ENCODE results near the gene NEIL3. TPM values are rescaled to one million over a fixed set of nuclear protein-coding genes. Genes with fewer than 3 reads are reported as not detected.
"Not testable (repeated sequence)": the region's sequence is repeated elsewhere in the genome, so short reads cannot be mapped to it uniquely, and the experiment has no call there.

The NEIL3 gene
- total RNA-seq, 1 experiment from 2014 or later, result 18.1 TPM

DNA sequence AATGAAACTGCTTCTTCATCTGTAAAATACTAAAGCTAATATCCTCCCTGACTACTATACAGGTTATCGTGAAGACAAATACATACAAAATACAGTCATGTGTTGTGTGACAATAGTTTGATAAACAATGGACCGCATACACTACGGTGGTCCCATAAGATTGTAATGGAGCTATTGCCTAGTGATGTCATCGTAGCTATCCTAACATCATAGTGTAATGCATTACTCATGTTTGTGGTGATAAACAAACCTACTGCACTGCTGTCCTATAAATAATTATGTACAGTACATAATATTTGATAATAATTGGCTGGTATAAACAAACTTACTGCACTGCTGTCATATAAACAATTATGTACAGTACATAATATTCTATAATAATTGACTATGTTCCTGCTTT lies 5.6 kb upstream of the NEIL3 start:
- H3K4me3 ChIP-seq (replicated peaks in 1 of 2; ENCODE audit: low read depth in 1 of 2, low read length in 2 of 2), result no peak overlapping the region
- H3K9me3 ChIP-seq (ENCODE audit: control insufficient read depth in 1 of 2, insufficient read depth in 1 of 2, low read depth in 1 of 2, low read length in 2 of 2), result no peaks in the 10 kb centered on the region
- RAD21 ChIA-PET (ENCODE audit: low non-redundant PET in 1 of 2, low total read pairs in 2 of 2, uncharacterized antibody in 2 of 2, unreplicated experiment in 2 of 2), result no interaction called here
- no peaks in the 10 kb centered on the region for H4K20me1 ChIP-seq (ENCODE audit: insufficient read depth)
- H3K27me3 ChIP-seq (ENCODE audit: insufficient read depth, low read length), result no peaks in the 10 kb centered on the region
- CTCF ChIA-PET, result no interaction called here
- H3K27ac ChIP-seq (ENCODE audit: low read depth, low read length), result no peak overlapping the region
- H3K4me1 ChIP-seq (ENCODE audit: control insufficient read depth in 1 of 2, insufficient read depth in 2 of 2, low read length in 2 of 2), result peaks cover 0 to under 1% of the 10 kb centered on the region in 2 experiments; a peak in 2 of 4 replicates
- no TSS peak for BruUV-seq (replicated peaks)
- H3K9ac ChIP-seq (ENCODE audit: low read length), result no peak overlapping the region
- DNase-seq (ENCODE audit: low read depth, low spot score), result no peak
- no peak overlapping the region for H3K4me2 ChIP-seq (ENCODE audit: low read length)
- H3K36me3 ChIP-seq (ENCODE audit: control insufficient read depth in 1 of 2, insufficient read depth in 2 of 2, low read length in 2 of 2), result no peaks in the 10 kb centered on the region
- no peaks in the 10 kb centered on the region for H3K79me2 ChIP-seq (ENCODE audit: insufficient read depth, low read length)
- no peak overlapping the region for H2AFZ ChIP-seq (ENCODE audit: low read depth, low read length, poor library complexity, severe bottlenecking)
- no peak for TF ChIP-seq POLR2A (IDR thresholded peaks at IDR 0.05; ENCODE audit: borderline replicate concordance, extremely low read depth, insufficient read depth, insufficient read length)
- TF ChIP-seq EGR1 (IDR thresholded peaks at IDR 0.05; ENCODE audit: low read depth), result no peak
- TF ChIP-seq CBX3 (IDR thresholded peaks at IDR 0.05; ENCODE audit: low read depth), result no peak
- no peak for TF ChIP-seq FOSL1 (IDR thresholded peaks at IDR 0.05; ENCODE audit: low read depth)
- TF ChIP-seq, protein P1, sequence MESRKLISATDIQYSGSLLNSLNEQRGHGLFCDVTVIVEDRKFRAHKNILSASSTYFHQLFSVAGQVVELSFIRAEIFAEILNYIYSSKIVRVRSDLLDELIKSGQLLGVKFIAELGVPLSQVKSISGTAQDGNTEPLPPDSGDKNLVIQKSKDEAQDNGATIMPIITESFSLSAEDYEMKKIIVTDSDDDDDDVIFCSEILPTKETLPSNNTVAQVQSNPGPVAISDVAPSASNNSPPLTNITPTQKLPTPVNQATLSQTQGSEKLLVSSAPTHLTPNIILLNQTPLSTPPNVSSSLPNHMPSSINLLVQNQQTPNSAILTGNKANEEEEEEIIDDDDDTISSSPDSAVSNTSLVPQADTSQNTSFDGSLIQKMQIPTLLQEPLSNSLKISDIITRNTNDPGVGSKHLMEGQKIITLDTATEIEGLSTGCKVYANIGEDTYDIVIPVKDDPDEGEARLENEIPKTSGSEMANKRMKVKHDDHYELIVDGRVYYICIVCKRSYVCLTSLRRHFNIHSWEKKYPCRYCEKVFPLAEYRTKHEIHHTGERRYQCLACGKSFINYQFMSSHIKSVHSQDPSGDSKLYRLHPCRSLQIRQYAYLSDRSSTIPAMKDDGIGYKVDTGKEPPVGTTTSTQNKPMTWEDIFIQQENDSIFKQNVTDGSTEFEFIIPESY (IDR thresholded peaks at IDR 0.05; ENCODE audit: extremely low read depth, insufficient replicate concordance, low read length), result no peak
- no peak for TF ChIP-seq ZFX (IDR thresholded peaks at IDR 0.05)
- TF ChIP-seq, protein P2, sequence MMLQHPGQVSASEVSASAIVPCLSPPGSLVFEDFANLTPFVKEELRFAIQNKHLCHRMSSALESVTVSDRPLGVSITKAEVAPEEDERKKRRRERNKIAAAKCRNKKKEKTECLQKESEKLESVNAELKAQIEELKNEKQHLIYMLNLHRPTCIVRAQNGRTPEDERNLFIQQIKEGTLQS (IDR thresholded peaks at IDR 0.05), result no peak
- POLR2A ChIA-PET, result no interaction called here
- no peak for ATAC-seq
- intact Hi-C loops (cut with micrococcal nuclease), result no loop called here
- H3K9me2 ChIP-seq (ENCODE audit: insufficient read depth), result no peaks in the 10 kb centered on the region

DNA sequence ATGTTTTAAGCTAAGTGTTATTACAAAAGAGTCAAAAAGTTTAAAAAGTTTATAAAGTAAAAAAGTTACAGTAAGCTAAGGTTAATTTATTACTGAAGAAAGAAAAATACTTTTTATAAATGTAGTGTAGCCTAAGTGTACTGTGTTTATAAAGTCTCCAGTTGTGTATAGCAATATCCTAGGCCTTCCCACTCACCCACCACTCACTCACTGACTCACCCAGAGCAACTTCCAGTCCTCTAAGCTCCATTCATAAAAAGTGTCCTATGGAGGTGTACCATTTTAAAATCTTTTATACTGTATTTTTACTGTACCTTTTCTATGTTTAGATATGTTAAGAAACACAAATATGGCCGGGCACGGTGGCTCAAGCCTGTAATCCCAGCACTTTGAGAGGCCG lies 4.8 kb upstream of the NEIL3 start:
- POLR2A ChIA-PET; H3K4me1 ChIP-seq (ENCODE audit: control insufficient read depth in 1 of 2, insufficient read depth in 2 of 2, low read length in 2 of 2); intact Hi-C loops (cut with micrococcal nuclease); H3K27ac ChIP-seq (ENCODE audit: low read depth, low read length); DNase-seq (ENCODE audit: low read depth, low spot score); BruUV-seq (replicated peaks); H3K9ac ChIP-seq (ENCODE audit: low read length); H4K20me1 ChIP-seq (ENCODE audit: insufficient read depth); CTCF ChIA-PET; H3K9me3 ChIP-seq (ENCODE audit: control insufficient read depth in 1 of 2, insufficient read depth in 1 of 2, low read depth in 1 of 2, low read length in 2 of 2); ATAC-seq; H3K4me3 ChIP-seq (replicated peaks in 1 of 2; ENCODE audit: low read depth in 1 of 2, low read length in 2 of 2); H3K27me3 ChIP-seq (ENCODE audit: insufficient read depth, low read length); H3K9me2 ChIP-seq (ENCODE audit: insufficient read depth); H3K79me2 ChIP-seq (ENCODE audit: insufficient read depth, low read length); RAD21 ChIA-PET (ENCODE audit: low non-redundant PET in 1 of 2, low total read pairs in 2 of 2, uncharacterized antibody in 2 of 2, unreplicated experiment in 2 of 2); H3K4me2 ChIP-seq (ENCODE audit: low read length); H2AFZ ChIP-seq (ENCODE audit: low read depth, low read length, poor library complexity, severe bottlenecking); H3K36me3 ChIP-seq (ENCODE audit: control insufficient read depth in 1 of 2, insufficient read depth in 2 of 2, low read length in 2 of 2): not testable (repeated sequence)

All from HCT116 (cell line).